Activated CD8-positive, alpha-beta memory T cell treated with anti-CD3 and anti-CD28 coated beads, Interleukin-2, amount 50 U/mL, for 48 hours (primary cell): ENCODE data around the gene ONECUT2.

Source experiments
- DNase-seq: peaks from one replicate; pipeline ENCODE4 v3.0.0-alpha.2; 2020

ONECUT2 gene

DNA sequence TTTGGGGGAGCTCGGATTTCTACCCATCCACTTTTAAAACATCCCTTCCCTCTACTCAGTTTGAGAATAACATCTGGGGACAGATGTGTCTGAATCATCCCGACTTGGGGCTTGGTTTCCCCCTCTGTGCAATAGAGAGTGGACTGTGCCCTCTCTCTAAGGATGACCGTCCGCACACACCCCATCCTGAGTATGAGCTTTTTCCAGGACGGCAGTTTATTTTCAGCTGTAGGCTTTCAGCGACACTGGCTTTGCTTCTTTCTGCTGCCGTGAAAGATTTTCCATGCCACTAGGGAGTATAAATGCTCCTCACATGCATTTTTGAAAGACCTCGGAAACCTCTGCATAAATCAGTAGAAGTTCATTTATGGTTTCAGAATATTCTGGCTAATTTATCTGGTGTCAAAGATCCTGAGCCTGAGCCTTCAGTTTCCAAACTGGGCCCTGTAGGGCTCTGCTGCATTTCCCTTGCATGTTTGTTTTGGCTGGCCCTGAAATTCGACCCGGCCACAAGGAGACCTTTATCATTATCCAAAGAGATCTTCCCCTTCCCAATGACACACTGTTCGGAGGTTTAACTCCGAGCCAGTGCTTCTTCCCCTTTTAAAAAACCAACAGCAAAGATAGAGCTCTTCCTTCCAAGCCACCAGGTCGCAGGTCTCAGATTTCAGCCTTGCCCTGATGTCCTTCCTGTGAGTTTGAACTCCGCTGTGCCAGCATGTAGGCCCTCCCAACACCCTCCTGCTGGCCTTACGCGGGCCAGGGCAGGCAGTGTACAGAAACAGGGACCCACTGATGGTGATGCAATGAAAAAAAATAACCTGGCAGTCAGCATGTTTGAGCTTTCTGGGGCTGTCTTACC is 98.1 kb downstream of the ONECUT2 start:
- DNase-seq, result no peak

- DNase-seq, result no peak
These were observed 98.8 kb downstream of the ONECUT2 start for GRCh38 chr18:57533868-57534510.

DNA sequence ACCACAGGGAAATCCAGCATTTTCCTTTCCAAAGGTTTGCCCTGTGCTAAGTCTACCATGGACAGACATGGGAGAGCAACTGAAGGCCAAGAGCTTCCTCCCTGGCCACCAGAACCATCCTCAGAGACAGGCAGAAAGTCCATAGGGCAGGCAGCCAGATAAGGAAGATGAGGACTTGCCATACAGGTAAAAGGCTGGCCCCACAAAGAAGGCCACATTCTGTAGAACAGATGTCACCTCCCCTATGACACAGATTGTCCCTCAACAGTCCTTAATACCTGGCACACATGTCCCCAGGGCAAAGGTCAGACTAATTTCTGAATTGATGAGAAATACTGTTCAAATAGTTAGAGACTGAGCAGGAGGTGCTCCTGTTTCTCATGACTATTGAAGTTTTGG is 99.3 kb downstream of the ONECUT2 start:
- no peak for DNase-seq

- DNase-seq, result no peak
These were observed 103.4 kb downstream of the ONECUT2 start for GRCh38 chr18:57538614-57539013.

DNA sequence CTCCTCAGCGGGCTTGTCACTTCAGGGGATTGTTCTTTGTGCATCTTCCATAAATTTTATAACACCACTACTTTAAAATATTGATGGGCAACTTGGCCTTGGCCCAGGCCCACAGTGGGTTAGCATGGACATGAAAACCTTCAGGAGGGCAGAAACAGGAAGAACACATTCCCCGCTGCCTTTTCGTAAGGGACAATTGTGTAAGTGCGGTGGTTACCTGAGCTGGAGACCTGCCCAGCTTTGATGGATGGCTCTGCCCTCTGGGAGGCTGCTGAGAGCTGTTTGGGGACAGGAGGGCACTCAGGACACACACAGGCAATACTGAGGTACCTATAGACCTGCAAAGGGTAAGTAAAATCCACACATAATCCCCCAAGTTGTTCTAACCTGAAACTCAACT is 104.5 kb downstream of the ONECUT2 start:
- DNase-seq, result no peak
